ENCODE data around the gene CCR4. TPM values are rescaled to one million over a fixed set of nuclear protein-coding genes. Genes with fewer than 3 reads are reported as not detected.
"Not testable (repeated sequence)": the region's sequence is repeated elsewhere in the genome, so short reads cannot be mapped to it uniquely, and the experiment has no call there.

CCR4 gene
- polyA plus RNA-seq, 10 donors: 0.07 to 1.3 (median 0.10) TPM; not detected in 1

GRCh38 chr3:32952369-32953077 is 1.1 kb downstream of the CCR4 start:
- DNase-seq: no peak

- no peak for DNase-seq
These were observed 3.1 kb downstream of the CCR4 start for GRCh38 chr3:32954506-32954905.

- no peak for DNase-seq
These were observed 5.5 kb downstream of the CCR4 start for GRCh38 chr3:32956750-32957570.

GRCh38 chr3:32958509-32958908 is 7.1 kb downstream of the CCR4 start:
- no peak for DNase-seq

- no peak for DNase-seq
These were observed 7.9 kb downstream of the CCR4 start for GRCh38 chr3:32959371-32959770.

- DNase-seq: no peak
These were observed 9.1 kb downstream of the CCR4 start for GRCh38 chr3:32960404-32961170.

- no peak for DNase-seq
These were observed 9.8 kb downstream of the CCR4 start for GRCh38 chr3:32961189-32961715.

- DNase-seq: no peak
These were observed 12.4 kb downstream of the CCR4 start for GRCh38 chr3:32963871-32964270.

GRCh38 chr3:32964781-32965180 is 13.3 kb downstream of the CCR4 start:
- DNase-seq: not testable (repeated sequence)

- not testable (repeated sequence) for DNase-seq
These were observed 14.3 kb downstream of the CCR4 start for GRCh38 chr3:32965617-32966213.

GRCh38 chr3:32966627-32967026 is 15.2 kb downstream of the CCR4 start:
- DNase-seq: not testable (repeated sequence)

- DNase-seq: no peak
These were observed 16.9 kb downstream of the CCR4 start for GRCh38 chr3:32968166-32968919.

GRCh38 chr3:32968920-32969389 is 17.5 kb downstream of the CCR4 start:
- no peak for DNase-seq

GRCh38 chr3:32969656-32970055 is 18.2 kb downstream of the CCR4 start:
- DNase-seq: no peak

GRCh38 chr3:32971291-32971690 is 19.8 kb downstream of the CCR4 start:
- DNase-seq: not testable (repeated sequence)

- DNase-seq: no peak
These were observed 21.2 kb downstream of the CCR4 start for GRCh38 chr3:32972482-32973146.

- no peak for DNase-seq
These were observed 22.5 kb downstream of the CCR4 start for GRCh38 chr3:32973982-32974381.

GRCh38 chr3:32975891-32976595 is 24.6 kb downstream of the CCR4 start:
- no peak for DNase-seq

- no peak for DNase-seq
These were observed 26.4 kb downstream of the CCR4 start for GRCh38 chr3:32977861-32978260.

GRCh38 chr3:32978331-32978730 is 26.9 kb downstream of the CCR4 start:
- no peak for DNase-seq

All from muscle of back (tissue), 11 donors.